HepG2 (cell line): ENCODE data around the gene ASGR1. TPM values are rescaled to one million over a fixed set of nuclear protein-coding genes. Genes with fewer than 3 reads are reported as not detected.

Experiments
- ARNT2 ChIP-seq: sonication (generic); formaldehyde crosslinking; IDR thresholded peaks from 2 replicates; pipeline ENCODE4 v1.8.0; 2022; ENCODE audit warnings: mild to moderate bottlenecking, low read depth, missing genetic modification reagents, moderate library complexity
- CREB1 ChIP-seq, 2 experiments: fragments of 450-650 bp in 1 of 2; IDR thresholded peaks; 2 replicates each; pipeline ENCODE4 v1.6.1; 2016 to 2017; ENCODE audit warnings: control low read depth in 1 of 2, mild to moderate bottlenecking in 1 of 2, missing compliant biosample characterization in 1 of 2, missing genetic modification characterization in 1 of 2
- EEA1 ChIP-seq: sonication (generic); formaldehyde crosslinking; IDR thresholded peaks from 2 replicates; pipeline ENCODE4 v1.5.1; 2020; ENCODE audit warnings: mild to moderate bottlenecking, missing genetic modification reagents, borderline replicate concordance
- EED ChIP-seq: sonication (generic); formaldehyde crosslinking; IDR thresholded peaks from 2 replicates; pipeline ENCODE4 v1.5.0; 2020; ENCODE audit warnings: mild to moderate bottlenecking, missing genetic modification reagents
- FIP1L1 ChIP-seq: fragments of 200-400 bp; formaldehyde crosslinking; IDR thresholded peaks from 2 replicates; pipeline ENCODE4 v1.6.1; 2018; ENCODE audit warnings: low read depth, mild to moderate bottlenecking, low read length, moderate library complexity, borderline replicate concordance; ENCODE audit not compliant: insufficient read depth
- KDM2A ChIP-seq: sonication (generic); formaldehyde crosslinking; IDR thresholded peaks from 2 replicates; pipeline ENCODE4 v1.4.0; 2020; ENCODE audit warnings: low read depth, missing genetic modification reagents, borderline replicate concordance
- MAFK ChIP-seq, 2 experiments: IDR thresholded peaks in 1 of 2; conservative IDR thresholded peaks in 1 of 2; 2 replicates each; pipeline ENCODE4 v1.6.1; 2011; ENCODE audit warnings: improper control_type of control experiment in 2 of 2, low read length in 2 of 2
- MYC ChIP-seq: sonication (generic); formaldehyde crosslinking; IDR thresholded peaks from 2 replicates; pipeline ENCODE4 v1.9.0; 2021; ENCODE audit warnings: missing genetic modification reagents, borderline replicate concordance
- PCBP1 ChIP-seq: fragments of 200-400 bp; formaldehyde crosslinking; IDR thresholded peaks from 2 replicates; pipeline ENCODE4 v1.6.1; 2017; ENCODE audit warnings: mild to moderate bottlenecking, low read depth, low read length, borderline replicate concordance
- RAD51 ChIP-seq: fragments of 450-650 bp; IDR thresholded peaks from 2 replicates; pipeline ENCODE4 v1.6.1; 2016; ENCODE audit warnings: borderline replicate concordance
- SNAPC4 ChIP-seq: sonication (generic); formaldehyde crosslinking; IDR thresholded peaks from 2 replicates; pipeline ENCODE4 v1.4.0; 2020; ENCODE audit warnings: mild to moderate bottlenecking, missing genetic modification reagents
- ZC3H13 ChIP-seq: sonication (generic); formaldehyde crosslinking; IDR thresholded peaks from 2 replicates; pipeline ENCODE4 v1.8.1; 2023; ENCODE audit warnings: mild to moderate bottlenecking, missing genetic modification reagents, moderate library complexity
- ZMYM2 ChIP-seq: sonication (generic); formaldehyde crosslinking; IDR thresholded peaks from 2 replicates; pipeline ENCODE4 v1.8.0; 2022; ENCODE audit warnings: mild to moderate bottlenecking, missing genetic modification reagents
- ZNF10 ChIP-seq: sonication (generic); formaldehyde crosslinking; IDR thresholded peaks from 2 replicates; pipeline ENCODE4 v1.4.0; 2020; ENCODE audit warnings: mild to moderate bottlenecking, low read depth, missing genetic modification reagents, borderline replicate concordance
- ZNF124 ChIP-seq: sonication (generic); formaldehyde crosslinking; IDR thresholded peaks from 2 replicates; pipeline ENCODE4 v1.4.0; 2020; ENCODE audit warnings: missing genetic modification reagents
- ZNF207 ChIP-seq: fragments of 450-650 bp; IDR thresholded peaks from 2 replicates; pipeline ENCODE4 v1.6.1; 2016; ENCODE audit warnings: antibody characterized with exemption, borderline replicate concordance
- ZNF263 ChIP-seq: sonication (generic); formaldehyde crosslinking; IDR thresholded peaks from 2 replicates; pipeline ENCODE4 v1.4.0; 2020; ENCODE audit warnings: missing genetic modification reagents
- ZNF280D ChIP-seq: sonication (generic); formaldehyde crosslinking; IDR thresholded peaks from 2 replicates; pipeline ENCODE4 v1.5.1; 2020; ENCODE audit warnings: mild to moderate bottlenecking, missing genetic modification reagents
- ZNF446 ChIP-seq: sonication (generic); formaldehyde crosslinking; IDR thresholded peaks from 2 replicates; pipeline ENCODE4 v1.5.0; 2020; ENCODE audit warnings: mild to moderate bottlenecking, missing genetic modification reagents
- ZNF737 ChIP-seq: sonication (generic); formaldehyde crosslinking; IDR thresholded peaks from 2 replicates; pipeline ENCODE4 v1.5.0; 2020; ENCODE audit warnings: missing genetic modification reagents, mild to moderate bottlenecking, borderline replicate concordance
- ZNF740 ChIP-seq: sonication (generic); formaldehyde crosslinking; IDR thresholded peaks from 2 replicates; pipeline ENCODE4 v1.4.0; 2020; ENCODE audit warnings: missing genetic modification reagents
- ZNF768 ChIP-seq: sonication (generic); formaldehyde crosslinking; IDR thresholded peaks from 2 replicates; pipeline ENCODE4 v1.4.0; 2020; ENCODE audit warnings: missing genetic modification reagents
- polyA plus RNA-seq, 8 experiments: library from polyadenylated mRNA; depleted of rRNA in 3 of 8; stranded (reverse) in 7 of 8; unstranded in 1 of 8; fragments of >200 nt; fragmentation: Illumina TruSeq in 4 of 8; extraction: Trizol in 4 of 8; gene quantifications; 2 replicates each; pipeline versions ENCODE4 v1.2.1 to v1.2.3, GENCODE V29; 2011 to 2016; ENCODE audit warnings: low read depth in 4 of 8, missing spikeins in 1 of 8, mixed read lengths in 1 of 8; ENCODE audit not compliant: insufficient read depth in 1 of 8
- total RNA-seq, 5 experiments: library from RNA; depleted of rRNA; stranded (reverse); fragments of >200 nt; fragmentation: Illumina TruSeq; extraction: Trizol; gene quantifications; 2 replicates each; pipeline ENCODE4 v1.2.3, GENCODE V29; 2016; ENCODE audit warnings: low read depth in 1 of 5

Gene ASGR1
- total and polyA plus RNA-seq, 2 of the 13 experiments (the other 11 are each of a cell fraction or from before 2014, with no cell fraction given) = 353 to 796 TPM

DNA sequence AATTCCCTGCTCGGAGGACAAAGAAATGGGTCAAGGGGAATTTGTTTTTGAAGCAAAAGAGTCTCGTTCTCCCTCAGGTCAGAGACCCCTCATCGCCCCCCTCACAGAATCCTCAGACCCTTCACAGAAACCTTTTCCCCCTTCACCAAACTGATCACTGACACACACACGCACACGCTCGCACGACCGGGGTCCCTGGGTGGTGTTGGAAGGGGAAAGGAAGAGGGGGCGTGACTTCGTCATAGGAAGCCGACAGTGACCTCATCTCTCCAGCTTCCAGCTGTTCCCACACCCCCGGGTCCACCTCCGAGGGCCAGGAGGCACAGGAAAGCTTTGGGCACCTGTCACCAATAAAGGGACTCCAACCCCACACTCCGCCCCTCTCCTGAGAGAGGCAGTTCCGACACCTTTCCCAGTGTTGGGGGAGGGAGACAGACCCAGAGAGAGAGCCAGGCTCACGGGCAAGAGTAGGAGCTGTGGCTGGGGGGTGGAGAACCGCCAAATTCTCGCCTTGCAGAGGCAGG lies 1.2 kb downstream of the ASGR1 start (continued):
- TF ChIP-seq ZNF446 (CRISPR knock-in tag) (no peak), RAD51 (no peak), ZC3H13 (CRISPR knock-in tag) (peak; percentile 83; the same call in 1 of the 2 replicates), ZNF280D (no peak), MYC (CRISPR knock-in tag) (peak; percentile 16; the same call in 1 of the 2 replicates), ZMYM2 (peak; percentile 51; the same call in 1 of the 2 replicates), EEA1 (CRISPR knock-in tag) (no peak), ZNF124 (no peak), ZNF10 (no peak), SNAPC4 (0 out of 2 replicates have a peak, but pooled peaks have one; percentile 6), KDM2A (CRISPR knock-in tag) (peak; percentile 4; the same call in 1 of the 2 replicates), ZNF263 (CRISPR knock-in tag) (no peak), CREB1 (IDR thresholded peaks at IDR 0.05) (peak; percentile 80), CREB1 (CRISPR knock-in tag; IDR thresholded peaks at IDR 0.05) (peak; percentile 81), PCBP1 (0 out of 2 replicates have a peak, but pooled peaks have one; percentile 42), MAFK (conservative IDR thresholded peaks at IDR 0.05 in 1 of 2, IDR thresholded peaks at IDR 0.05 in 1 of 2; ENCODE audit: low read length in 2 of 2) (no peak), EED (CRISPR knock-in tag) (no peak), ZNF740 (CRISPR knock-in tag) (peak; percentile 13), ARNT2 (CRISPR knock-in tag) (no peak), ZNF207 (no peak), FIP1L1 (no peak), ZNF737 (CRISPR knock-in tag) (no peak), ZNF768 (no peak)
